GM18511 (cell line): ENCODE data around the gene ACOT7.
"Not testable (repeated sequence)": the region's sequence is repeated elsewhere in the genome, so short reads cannot be mapped to it uniquely, and the experiment has no call there.

Source experiments
- ATAC-seq: cut with Tn5 transposase; IDR thresholded peaks from one replicate; pipeline ENCODE4 v1.9.1; 2021; ENCODE audit warnings: mild to moderate bottlenecking, moderate library complexity; ENCODE audit not compliant: unreplicated experiment

ACOT7 gene

GRCh38 chr1:6317098-6317760, 76.3 kb downstream of the ACOT7 start:
- no peak for ATAC-seq

GRCh38 chr1:6316240-6317097, 77.1 kb downstream of the ACOT7 start:
- no peak for ATAC-seq

GRCh38 chr1:6314503-6314902, 79.1 kb downstream of the ACOT7 start:
- ATAC-seq = no peak

GRCh38 chr1:6313393-6314200, 80.0 kb downstream of the ACOT7 start:
- no peak for ATAC-seq

- ATAC-seq = no peak
Measured at GRCh38 chr1:6310116-6310848, 83.3 kb downstream of the ACOT7 start.

GRCh38 chr1:6309564-6309963, 84.0 kb downstream of the ACOT7 start:
- no peak for ATAC-seq

GRCh38 chr1:6308449-6308848, 85.1 kb downstream of the ACOT7 start:
- no peak for ATAC-seq

- ATAC-seq = not testable (repeated sequence)
Measured at GRCh38 chr1:6307682-6308081, 85.9 kb downstream of the ACOT7 start.

GRCh38 chr1:6307099-6307498, 86.5 kb downstream of the ACOT7 start:
- ATAC-seq = no peak

GRCh38 chr1:6303397-6304012, 90.1 kb downstream of the ACOT7 start:
- ATAC-seq = no peak

GRCh38 chr1:6302568-6302967, 91.0 kb downstream of the ACOT7 start:
- no peak for ATAC-seq

GRCh38 chr1:6301526-6301925, 92.0 kb downstream of the ACOT7 start:
- ATAC-seq = no peak

GRCh38 chr1:6300342-6301048, 93.1 kb downstream of the ACOT7 start:
- no peak for ATAC-seq

- ATAC-seq = no peak
Measured at GRCh38 chr1:6299557-6300165, 93.9 kb downstream of the ACOT7 start.

GRCh38 chr1:6298940-6299465, 94.6 kb downstream of the ACOT7 start:
- ATAC-seq = no peak

GRCh38 chr1:6298530-6298929, 95.0 kb downstream of the ACOT7 start:
- ATAC-seq = no peak

- no peak for ATAC-seq
Measured at GRCh38 chr1:6295910-6296309, 97.7 kb downstream of the ACOT7 start.

- no peak for ATAC-seq
Measured at GRCh38 chr1:6294890-6295556, 98.5 kb downstream of the ACOT7 start.
